Measurements from ENCODE around the gene ALOX5AP. TPM values are rescaled to one million over a fixed set of nuclear protein-coding genes. Genes with fewer than 3 reads are reported as not detected.

Gene ALOX5AP
- total and polyA plus RNA-seq, 4 donors: 3.5 to 6.7 (median 4.1) TPM

DNA sequence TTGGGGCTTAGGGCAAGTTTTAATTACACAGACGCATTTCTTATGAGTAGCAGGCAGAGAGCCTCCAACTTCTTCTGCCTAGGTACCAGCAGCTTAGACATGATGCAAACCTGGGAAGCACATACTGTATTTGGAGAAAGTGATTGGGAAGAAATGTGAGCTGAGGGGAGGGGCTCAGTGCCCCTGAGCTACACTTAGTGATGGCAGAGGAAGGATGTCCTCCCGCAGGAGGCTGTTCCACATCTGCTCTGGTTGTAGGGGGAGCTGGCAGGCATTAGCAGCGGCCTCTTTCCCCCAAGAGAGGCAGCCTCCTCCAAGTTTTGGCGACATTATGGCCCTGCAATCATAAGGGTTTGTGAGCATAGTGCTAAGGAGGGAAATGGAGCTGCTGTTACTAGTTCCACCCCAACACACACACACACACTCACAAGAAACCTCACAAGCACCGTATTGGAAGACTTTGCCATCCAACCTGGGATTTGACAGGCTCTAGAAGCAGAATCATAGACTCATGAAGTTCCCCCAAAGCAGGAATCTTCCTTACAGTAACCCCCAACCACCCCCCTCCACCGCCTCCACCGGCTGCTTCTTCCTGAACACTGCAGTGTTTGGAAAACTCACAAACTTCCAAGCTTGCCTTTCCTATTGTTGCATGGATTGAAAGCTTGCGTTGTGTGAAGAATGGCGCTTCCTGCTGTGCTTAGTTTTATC is 3.3 kb downstream of the ALOX5AP start:
- 79% methylated on average over 9 of the region's 9 CpGs for WGBS
- no peaks in the 10 kb centered on the region for H3K4me1 ChIP-seq (ENCODE audit: control insufficient read depth in 4 of 4, insufficient read depth in 4 of 4, low read length in 3 of 4)
- no peak for TF ChIP-seq RXRA (IDR thresholded peaks at IDR 0.05)
- TF ChIP-seq, protein P1, sequence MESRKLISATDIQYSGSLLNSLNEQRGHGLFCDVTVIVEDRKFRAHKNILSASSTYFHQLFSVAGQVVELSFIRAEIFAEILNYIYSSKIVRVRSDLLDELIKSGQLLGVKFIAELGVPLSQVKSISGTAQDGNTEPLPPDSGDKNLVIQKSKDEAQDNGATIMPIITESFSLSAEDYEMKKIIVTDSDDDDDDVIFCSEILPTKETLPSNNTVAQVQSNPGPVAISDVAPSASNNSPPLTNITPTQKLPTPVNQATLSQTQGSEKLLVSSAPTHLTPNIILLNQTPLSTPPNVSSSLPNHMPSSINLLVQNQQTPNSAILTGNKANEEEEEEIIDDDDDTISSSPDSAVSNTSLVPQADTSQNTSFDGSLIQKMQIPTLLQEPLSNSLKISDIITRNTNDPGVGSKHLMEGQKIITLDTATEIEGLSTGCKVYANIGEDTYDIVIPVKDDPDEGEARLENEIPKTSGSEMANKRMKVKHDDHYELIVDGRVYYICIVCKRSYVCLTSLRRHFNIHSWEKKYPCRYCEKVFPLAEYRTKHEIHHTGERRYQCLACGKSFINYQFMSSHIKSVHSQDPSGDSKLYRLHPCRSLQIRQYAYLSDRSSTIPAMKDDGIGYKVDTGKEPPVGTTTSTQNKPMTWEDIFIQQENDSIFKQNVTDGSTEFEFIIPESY (IDR thresholded peaks at IDR 0.05): no peak
- TF ChIP-seq SP1 (IDR thresholded peaks at IDR 0.05): no peak
- TF ChIP-seq FOXA1 (IDR thresholded peaks at IDR 0.05): no peak
- no peak for TF ChIP-seq GABPA (IDR thresholded peaks at IDR 0.05 in 1 of 2, conservative IDR thresholded peaks at IDR 0.05 in 1 of 2)
- TF ChIP-seq EGR1 (IDR thresholded peaks at IDR 0.05; ENCODE audit: low read depth in 2 of 2): no peak
- TF ChIP-seq NR2F2 (IDR thresholded peaks at IDR 0.05): no peak
- TF ChIP-seq YY1 (IDR thresholded peaks at IDR 0.05): no peak
- no peak for TF ChIP-seq TAF1 (conservative IDR thresholded peaks at IDR 0.05)
- TF ChIP-seq RAD21 (IDR thresholded peaks at IDR 0.05): no peak
- TF ChIP-seq JUND (IDR thresholded peaks at IDR 0.05): no peak
- TF ChIP-seq FOXA2 (IDR thresholded peaks at IDR 0.05): no peak
- no peak for TF ChIP-seq MAX (IDR thresholded peaks at IDR 0.05)
- no peak for TF ChIP-seq HNF4A (conservative IDR thresholded peaks at IDR 0.05)
- TF ChIP-seq HNF4G (IDR thresholded peaks at IDR 0.05): no peak
- no peak for TF ChIP-seq ATF3 (IDR thresholded peaks at IDR 0.05)
- TF ChIP-seq, protein P2, sequence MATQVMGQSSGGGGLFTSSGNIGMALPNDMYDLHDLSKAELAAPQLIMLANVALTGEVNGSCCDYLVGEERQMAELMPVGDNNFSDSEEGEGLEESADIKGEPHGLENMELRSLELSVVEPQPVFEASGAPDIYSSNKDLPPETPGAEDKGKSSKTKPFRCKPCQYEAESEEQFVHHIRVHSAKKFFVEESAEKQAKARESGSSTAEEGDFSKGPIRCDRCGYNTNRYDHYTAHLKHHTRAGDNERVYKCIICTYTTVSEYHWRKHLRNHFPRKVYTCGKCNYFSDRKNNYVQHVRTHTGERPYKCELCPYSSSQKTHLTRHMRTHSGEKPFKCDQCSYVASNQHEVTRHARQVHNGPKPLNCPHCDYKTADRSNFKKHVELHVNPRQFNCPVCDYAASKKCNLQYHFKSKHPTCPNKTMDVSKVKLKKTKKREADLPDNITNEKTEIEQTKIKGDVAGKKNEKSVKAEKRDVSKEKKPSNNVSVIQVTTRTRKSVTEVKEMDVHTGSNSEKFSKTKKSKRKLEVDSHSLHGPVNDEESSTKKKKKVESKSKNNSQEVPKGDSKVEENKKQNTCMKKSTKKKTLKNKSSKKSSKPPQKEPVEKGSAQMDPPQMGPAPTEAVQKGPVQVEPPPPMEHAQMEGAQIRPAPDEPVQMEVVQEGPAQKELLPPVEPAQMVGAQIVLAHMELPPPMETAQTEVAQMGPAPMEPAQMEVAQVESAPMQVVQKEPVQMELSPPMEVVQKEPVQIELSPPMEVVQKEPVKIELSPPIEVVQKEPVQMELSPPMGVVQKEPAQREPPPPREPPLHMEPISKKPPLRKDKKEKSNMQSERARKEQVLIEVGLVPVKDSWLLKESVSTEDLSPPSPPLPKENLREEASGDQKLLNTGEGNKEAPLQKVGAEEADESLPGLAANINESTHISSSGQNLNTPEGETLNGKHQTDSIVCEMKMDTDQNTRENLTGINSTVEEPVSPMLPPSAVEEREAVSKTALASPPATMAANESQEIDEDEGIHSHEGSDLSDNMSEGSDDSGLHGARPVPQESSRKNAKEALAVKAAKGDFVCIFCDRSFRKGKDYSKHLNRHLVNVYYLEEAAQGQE (IDR thresholded peaks at IDR 0.05): no peak
- no peak for TF ChIP-seq CTCF (IDR thresholded peaks at IDR 0.05; ENCODE audit: low read depth, low read length, missing input control)

More for the DNA sequence above, 3.3 kb downstream of the ALOX5AP start:
- DNase-seq (ENCODE audit: low spot score): no peak
- no peaks in the 10 kb centered on the region for H3K27me3 ChIP-seq (ENCODE audit: control insufficient read depth in 4 of 4, insufficient read depth in 4 of 4, low read length in 3 of 4)
- H3K27ac ChIP-seq (ENCODE audit: low read depth in 1 of 2, low read length in 2 of 2): peak overlapping the region in 1 of 2 donors; percentile 61
- no peak overlapping the region for H3K9ac ChIP-seq (ENCODE audit: low read depth in 1 of 2, low read length in 2 of 2)
- H3K4me3 ChIP-seq (ENCODE audit: low read depth in 1 of 3, low read length in 3 of 3): no peak overlapping the region
- H3K9me3 ChIP-seq (ENCODE audit: control insufficient read depth in 4 of 4, low read length in 3 of 4): no peaks in the 10 kb centered on the region
- no peaks in the 10 kb centered on the region for H3K36me3 ChIP-seq (ENCODE audit: control insufficient read depth in 4 of 4, insufficient read depth in 3 of 4, low read depth in 1 of 4, low read length in 3 of 4)

Data from liver (tissue), 9 donors.